Measurements from ENCODE around the gene RBPJL. TPM values are rescaled to one million over a fixed set of nuclear protein-coding genes. Genes with fewer than 3 reads are reported as not detected.

Gene RBPJL
- total RNA-seq, 2 experiments from 2014 or later, result not detected

GRCh38 chr20:45297786-45298497 is 8.7 kb upstream of the RBPJL start:
- peaks cover 15% of the 10 kb centered on the region for H3K4me1 Mint-ChIP-seq (ENCODE audit: low read depth)
- intact Hi-C loops (cut with micrococcal nuclease), result no loop called here
- TF ChIP-seq, protein P1, sequence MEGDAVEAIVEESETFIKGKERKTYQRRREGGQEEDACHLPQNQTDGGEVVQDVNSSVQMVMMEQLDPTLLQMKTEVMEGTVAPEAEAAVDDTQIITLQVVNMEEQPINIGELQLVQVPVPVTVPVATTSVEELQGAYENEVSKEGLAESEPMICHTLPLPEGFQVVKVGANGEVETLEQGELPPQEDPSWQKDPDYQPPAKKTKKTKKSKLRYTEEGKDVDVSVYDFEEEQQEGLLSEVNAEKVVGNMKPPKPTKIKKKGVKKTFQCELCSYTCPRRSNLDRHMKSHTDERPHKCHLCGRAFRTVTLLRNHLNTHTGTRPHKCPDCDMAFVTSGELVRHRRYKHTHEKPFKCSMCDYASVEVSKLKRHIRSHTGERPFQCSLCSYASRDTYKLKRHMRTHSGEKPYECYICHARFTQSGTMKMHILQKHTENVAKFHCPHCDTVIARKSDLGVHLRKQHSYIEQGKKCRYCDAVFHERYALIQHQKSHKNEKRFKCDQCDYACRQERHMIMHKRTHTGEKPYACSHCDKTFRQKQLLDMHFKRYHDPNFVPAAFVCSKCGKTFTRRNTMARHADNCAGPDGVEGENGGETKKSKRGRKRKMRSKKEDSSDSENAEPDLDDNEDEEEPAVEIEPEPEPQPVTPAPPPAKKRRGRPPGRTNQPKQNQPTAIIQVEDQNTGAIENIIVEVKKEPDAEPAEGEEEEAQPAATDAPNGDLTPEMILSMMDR (IDR thresholded peaks at IDR 0.05), result no peak
- H3K27me3 Mint-ChIP-seq, result peaks cover 26% of the 10 kb centered on the region
- CTCF ChIA-PET, result interaction anchor here (1.4 to 1.9 kb wide), 2 partner anchors 8 to 65 kb away, joined by 5 to 8 read pairs; partner anchors contain the start of gene SYS1
- no peak overlapping the region for H3K4me3 Mint-ChIP-seq
- ATAC-seq (no peak), DNase-seq (no peak)
- H3K9me3 Mint-ChIP-seq, result no peaks in the 10 kb centered on the region
- POLR2A ChIA-PET, result no interaction called here
- no peak overlapping the region for H3K27ac Mint-ChIP-seq
- H3K36me3 Mint-ChIP-seq (ENCODE audit: low read depth), result no peaks in the 10 kb centered on the region

GRCh38 chr20:45299786-45300185 is 6.9 kb upstream of the RBPJL start:
- Mint-ChIP-seq H3K4me1 (ENCODE audit: low read depth) (peaks cover 24% of the 10 kb centered on the region), H3K36me3 (ENCODE audit: low read depth) (no peaks in the 10 kb centered on the region), H3K9me3 (no peaks in the 10 kb centered on the region), H3K27me3 (peaks cover 31% of the 10 kb centered on the region), H3K27ac (peak overlapping the region; percentile 27), H3K4me3 (no peak overlapping the region)
- POLR2A ChIA-PET, result no interaction called here
- TF ChIP-seq, protein P1 (IDR thresholded peaks at IDR 0.05), result no peak
- ATAC-seq (no peak), DNase-seq (no peak)
- CTCF ChIA-PET, result interaction anchor here (1.3 to 1.9 kb wide), 2 partner anchors 9 to 471 kb away, joined by 4 to 8 read pairs; no protein-coding TSS in a partner anchor
- intact Hi-C loops (cut with micrococcal nuclease), result no loop called here

GRCh38 chr20:45300961-45301360 is 5.7 kb upstream of the RBPJL start:
- Mint-ChIP-seq H3K27ac (no peak overlapping the region), H3K36me3 (ENCODE audit: low read depth) (no peaks in the 10 kb centered on the region), H3K27me3 (peaks cover 33% of the 10 kb centered on the region), H3K4me3 (no peak overlapping the region), H3K9me3 (no peaks in the 10 kb centered on the region), H3K4me1 (ENCODE audit: low read depth) (peaks cover 24% of the 10 kb centered on the region)
- ChIA-PET POLR2A (interaction anchor here (1.4 kb wide), 1 partner anchor 9 kb away, joined by 3 read pairs; no protein-coding TSS in a partner anchor), CTCF (interaction anchor here (0.9 to 5.8 kb wide), 11 partner anchors 8 to 470 kb away, joined by 3 to 109 read pairs (median 4); no protein-coding TSS in a partner anchor)
- ATAC-seq (peak; percentile 81), DNase-seq (peak; percentile 78)
- intact Hi-C loops (cut with micrococcal nuclease), result no loop called here
- TF ChIP-seq, protein P1 (IDR thresholded peaks at IDR 0.05), result peak; percentile 47

DNA sequence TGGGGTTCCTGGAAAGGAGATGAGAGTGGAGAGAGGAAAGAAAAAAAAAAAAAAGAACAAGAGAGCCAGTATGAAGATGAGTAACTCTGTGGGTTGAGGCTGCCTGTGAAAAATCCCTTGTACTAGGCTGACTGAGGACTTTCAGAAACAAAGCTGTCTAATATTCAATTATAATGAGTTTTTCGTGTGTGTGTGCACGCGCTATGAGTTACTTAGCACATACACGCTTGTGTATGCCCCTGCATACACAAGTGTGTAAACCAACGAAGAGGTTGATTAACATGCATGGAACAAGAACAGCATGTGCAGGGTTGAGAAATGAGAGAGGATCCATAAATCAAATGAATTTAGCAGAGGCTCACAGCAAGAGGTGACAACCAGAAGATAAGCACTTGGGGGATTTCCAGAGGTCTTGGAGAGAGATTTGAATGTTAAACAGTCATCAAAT is 4.8 kb upstream of the RBPJL start:
- DNase-seq, result peak; percentile 38
- intact Hi-C loops (cut with micrococcal nuclease), result no loop called here
- Mint-ChIP-seq H3K27ac (peak overlapping the region; percentile 77), H3K4me3 (no peak overlapping the region), H3K27me3 (peaks cover 32% of the 10 kb centered on the region), H3K4me1 (ENCODE audit: low read depth) (peaks cover 24% of the 10 kb centered on the region), H3K36me3 (ENCODE audit: low read depth) (no peaks in the 10 kb centered on the region), H3K9me3 (no peaks in the 10 kb centered on the region)
- ChIA-PET POLR2A (interaction anchor here (1.0 to 2.6 kb wide), 3 partner anchors 9 to 135 kb away, joined by 3 to 9 read pairs (median 5); no protein-coding TSS in a partner anchor), CTCF (interaction anchor here (0.6 to 5.8 kb wide), 12 partner anchors 9 to 163 kb away, joined by 3 to 109 read pairs (median 4); no protein-coding TSS in a partner anchor)
- peak; percentile 49 for ATAC-seq
- TF ChIP-seq, protein P1 (IDR thresholded peaks at IDR 0.05), result no peak
